Stomach (tissue), 4 donors: ENCODE measurements around the gene NOL8.

Source experiments
- EP300 ChIP-seq: sonication (generic); formaldehyde crosslinking; IDR thresholded peaks from one replicate; pipeline ENCODE4 v1.6.1; 2017; ENCODE audit warnings: antibody characterized with exemption
- POLR2A ChIP-seq, 4 donors: fragments of 450-650 bp; IDR thresholded peaks; one replicate each; pipeline ENCODE4 v1.6.1; 2016; ENCODE audit warnings: antibody characterized with exemption in 4 of 4, control low read depth in 2 of 4, mild to moderate bottlenecking in 1 of 4, moderate library complexity in 1 of 4
- POLR2AphosphoS5 ChIP-seq, 3 donors: sonication (generic); formaldehyde crosslinking; IDR thresholded peaks; one replicate each; pipeline ENCODE4 v1.6.1; 2016; ENCODE audit warnings: antibody characterized with exemption in 3 of 3
- TF ChIP-seq, protein P1 (sequence below), 7 experiments: fragments of 450-650 bp in 4 of 7; fragments of 200-600 bp in 3 of 7; sonication (generic) in 3 of 7; IDR thresholded peaks; one replicate each; pipeline ENCODE4 v1.5.1; 2016 to 2019; ENCODE audit warnings: antibody characterized with exemption in 7 of 7, control low read depth in 2 of 7, mild to moderate bottlenecking in 1 of 7

- TF ChIP-seq, protein P1, sequence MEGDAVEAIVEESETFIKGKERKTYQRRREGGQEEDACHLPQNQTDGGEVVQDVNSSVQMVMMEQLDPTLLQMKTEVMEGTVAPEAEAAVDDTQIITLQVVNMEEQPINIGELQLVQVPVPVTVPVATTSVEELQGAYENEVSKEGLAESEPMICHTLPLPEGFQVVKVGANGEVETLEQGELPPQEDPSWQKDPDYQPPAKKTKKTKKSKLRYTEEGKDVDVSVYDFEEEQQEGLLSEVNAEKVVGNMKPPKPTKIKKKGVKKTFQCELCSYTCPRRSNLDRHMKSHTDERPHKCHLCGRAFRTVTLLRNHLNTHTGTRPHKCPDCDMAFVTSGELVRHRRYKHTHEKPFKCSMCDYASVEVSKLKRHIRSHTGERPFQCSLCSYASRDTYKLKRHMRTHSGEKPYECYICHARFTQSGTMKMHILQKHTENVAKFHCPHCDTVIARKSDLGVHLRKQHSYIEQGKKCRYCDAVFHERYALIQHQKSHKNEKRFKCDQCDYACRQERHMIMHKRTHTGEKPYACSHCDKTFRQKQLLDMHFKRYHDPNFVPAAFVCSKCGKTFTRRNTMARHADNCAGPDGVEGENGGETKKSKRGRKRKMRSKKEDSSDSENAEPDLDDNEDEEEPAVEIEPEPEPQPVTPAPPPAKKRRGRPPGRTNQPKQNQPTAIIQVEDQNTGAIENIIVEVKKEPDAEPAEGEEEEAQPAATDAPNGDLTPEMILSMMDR (IDR thresholded peaks at IDR 0.05): no peak
- no peak for TF ChIP-seq POLR2AphosphoS5 (IDR thresholded peaks at IDR 0.05)
- no peak for TF ChIP-seq POLR2A (IDR thresholded peaks at IDR 0.05)
- TF ChIP-seq EP300: no peak
Observed at GRCh38 chr9:92332577-92333281, 7.6 kb upstream of the NOL8 start.
